GM21576 (cell line): ENCODE data around the gene LMO2.
"Not testable (repeated sequence)": the region's sequence is repeated elsewhere in the genome, so short reads cannot be mapped to it uniquely, and the experiment has no call there.

Source experiments
- ATAC-seq: cut with Tn5 transposase; IDR thresholded peaks from one replicate; pipeline ENCODE4 v1.9.1; 2021; ENCODE audit warnings: mild to moderate bottlenecking, moderate library complexity; ENCODE audit not compliant: unreplicated experiment

LMO2 gene

DNA sequence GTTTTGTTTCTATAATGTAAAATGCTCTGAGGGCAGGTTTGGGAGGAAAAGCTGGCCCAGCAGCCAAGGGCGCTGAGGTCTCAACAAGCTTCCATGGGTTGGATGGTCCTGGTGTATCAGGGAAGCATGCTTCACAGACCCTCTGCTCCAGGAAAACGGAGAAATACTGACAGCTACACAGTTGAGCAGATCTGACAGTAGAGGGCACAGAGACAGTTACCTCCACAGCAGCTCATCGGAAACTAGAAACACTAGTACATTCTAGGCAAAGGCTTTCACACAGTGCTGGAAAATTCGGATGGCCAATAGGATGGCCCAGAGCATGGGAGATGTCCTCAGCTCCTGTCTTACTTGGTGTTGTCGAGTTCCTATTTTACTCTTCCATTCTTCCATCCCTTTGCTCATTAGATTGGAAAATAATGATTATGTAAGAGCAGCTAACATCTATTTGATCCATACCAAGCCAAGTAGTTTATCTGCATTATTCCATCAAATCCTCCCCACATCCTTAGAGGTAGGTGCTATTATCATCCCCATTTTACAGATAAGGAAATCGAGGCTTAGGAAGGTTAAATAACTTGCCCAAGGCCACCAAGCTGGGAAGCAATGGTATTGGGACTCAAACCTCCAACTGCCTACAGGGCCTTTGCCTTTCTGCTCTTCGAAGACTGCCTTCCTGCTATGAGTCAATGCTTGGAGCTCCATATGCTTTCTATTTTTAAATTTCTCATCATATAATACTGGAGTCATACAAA is 28.3 kb downstream of the LMO2 start:
- ATAC-seq, result no peak

DNA sequence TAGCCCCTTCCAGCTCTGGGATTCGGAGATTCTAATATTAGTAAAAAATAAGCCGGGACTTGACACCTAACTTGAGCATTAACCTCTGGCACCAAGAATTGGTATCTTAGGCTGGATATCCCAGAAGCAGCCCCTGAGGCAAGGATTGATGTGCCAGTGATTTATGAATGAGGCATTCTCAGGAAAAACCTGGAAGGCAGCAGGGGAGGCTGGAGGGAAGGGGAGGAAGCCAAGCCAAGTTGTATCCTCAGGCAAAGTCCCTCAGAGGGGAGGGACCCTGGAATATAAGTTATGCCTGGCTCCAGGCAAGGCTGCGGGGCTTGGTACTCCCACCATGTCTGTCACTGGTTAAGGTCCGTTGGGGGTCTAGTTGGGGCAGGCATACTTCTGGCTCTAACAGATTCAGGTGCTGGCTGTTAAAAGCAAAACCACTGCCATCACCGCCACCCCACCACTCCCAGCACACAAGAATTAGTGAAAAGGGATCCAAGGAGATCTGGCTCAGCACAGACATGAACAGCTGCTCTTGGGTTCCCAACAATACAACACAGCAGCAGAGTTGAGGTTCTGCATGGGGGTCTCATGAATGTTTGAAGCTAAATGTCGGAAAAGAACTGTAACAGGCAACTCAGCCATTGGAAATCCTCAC is 29.8 kb downstream of the LMO2 start:
- no peak for ATAC-seq

GRCh38 chr11:33861386-33861785 is 30.5 kb downstream of the LMO2 start:
- ATAC-seq, result no peak

DNA sequence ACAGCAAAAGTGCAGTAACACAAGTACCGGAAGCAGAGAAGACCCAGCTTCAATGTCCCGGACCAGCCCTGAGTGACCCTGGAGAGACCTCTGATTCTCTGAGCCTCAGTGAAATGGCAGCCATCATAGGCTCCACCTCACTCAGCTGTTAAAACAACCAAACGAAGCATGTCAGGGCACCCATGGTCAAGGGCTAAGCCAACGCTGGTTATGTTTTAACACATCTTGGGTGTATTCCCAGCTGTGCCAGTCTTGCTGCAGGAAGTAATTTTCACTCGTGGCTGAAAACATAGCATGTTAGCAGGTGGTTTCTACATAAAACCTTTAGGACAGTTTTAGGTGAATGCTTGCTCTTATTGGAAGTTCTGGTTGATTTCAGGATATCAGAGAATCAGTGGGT is 30.9 kb downstream of the LMO2 start:
- ATAC-seq, result no peak

- ATAC-seq, result no peak
These were observed 32.6 kb downstream of the LMO2 start for GRCh38 chr11:33859306-33859705.

- peak; percentile 68 for ATAC-seq
These were observed 33.9 kb downstream of the LMO2 start for GRCh38 chr11:33857933-33858371.

DNA sequence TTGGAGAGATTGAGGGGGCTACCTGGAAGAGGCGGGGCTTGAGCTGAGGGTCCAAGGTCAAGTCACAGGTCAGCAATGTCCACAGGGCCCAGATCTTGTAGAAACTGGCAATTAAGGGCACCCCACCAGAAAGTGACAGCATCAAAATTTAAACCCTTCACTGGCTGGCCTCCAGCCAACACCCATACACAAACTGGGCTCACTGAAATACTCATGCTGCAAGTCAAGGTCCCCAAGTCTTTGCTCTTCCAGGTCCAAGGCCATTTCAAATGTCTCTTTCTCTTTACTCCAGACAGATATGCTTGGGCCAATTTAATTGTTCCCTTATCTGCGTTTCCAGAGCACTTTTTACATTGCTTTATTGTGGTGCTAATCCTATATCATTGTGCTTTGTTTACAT is 36.4 kb downstream of the LMO2 start:
- ATAC-seq, result no peak

GRCh38 chr11:33848717-33849390 is 43.0 kb downstream of the LMO2 start:
- ATAC-seq, result no peak

DNA sequence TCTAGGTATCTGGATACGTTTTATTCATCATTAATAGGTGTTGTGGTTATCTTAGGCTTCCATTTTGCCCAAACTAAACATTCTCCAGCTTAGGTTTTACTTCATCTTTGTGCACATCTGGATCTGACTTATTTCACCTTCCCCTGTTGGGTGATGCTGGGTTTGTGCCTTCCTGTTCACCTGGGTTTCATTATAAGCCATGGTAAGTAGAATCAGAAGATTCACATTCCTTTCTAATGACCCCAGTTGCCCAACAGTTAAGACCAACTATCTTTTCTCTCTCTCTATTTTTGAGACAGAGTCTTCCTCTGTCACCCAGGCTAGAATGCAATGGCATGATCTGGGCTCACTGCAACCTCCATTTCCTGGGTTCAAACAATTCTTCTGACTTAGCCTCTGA is 44.6 kb downstream of the LMO2 start:
- no peak for ATAC-seq

DNA sequence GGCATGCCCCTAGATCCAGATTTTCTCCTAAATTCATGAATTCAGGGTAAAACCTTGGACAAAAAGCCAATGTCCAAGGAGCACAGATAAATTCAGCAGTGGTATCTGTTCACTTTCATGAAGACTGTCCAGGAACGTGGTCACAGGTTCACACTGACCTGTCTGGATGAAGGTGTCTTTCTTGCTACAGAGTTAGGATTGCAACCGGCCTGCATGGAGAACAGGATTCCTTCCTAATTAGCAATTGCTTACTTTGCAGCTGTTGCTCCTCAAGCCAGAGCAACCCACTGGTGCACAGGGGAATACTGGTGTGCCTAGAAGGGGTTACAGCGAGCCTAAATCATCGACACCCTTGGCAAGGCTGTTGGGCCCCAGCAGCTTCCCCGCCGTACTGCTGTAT is 47.6 kb downstream of the LMO2 start:
- no peak for ATAC-seq

DNA sequence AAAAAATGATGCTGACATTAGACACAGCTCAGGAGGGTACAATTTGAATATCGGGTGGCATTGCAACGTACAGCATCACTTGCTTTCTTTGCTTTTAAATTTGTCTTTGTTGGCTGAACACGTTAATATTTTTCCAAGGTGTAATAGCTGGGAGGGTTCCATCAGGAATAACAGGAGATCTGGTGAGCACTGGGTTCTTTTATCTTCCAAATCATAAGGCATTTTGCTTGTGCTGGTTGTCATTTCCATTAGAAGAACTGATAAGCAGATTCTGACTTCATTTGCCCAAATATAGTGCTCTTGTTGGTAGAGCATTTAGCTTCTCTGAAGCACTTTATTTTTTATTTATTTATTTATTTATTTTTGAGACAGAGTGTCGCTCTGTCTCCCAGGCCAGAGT is 48.9 kb downstream of the LMO2 start:
- ATAC-seq, result no peak

GRCh38 chr11:33842236-33842915 is 49.5 kb downstream of the LMO2 start:
- no peak for ATAC-seq

DNA sequence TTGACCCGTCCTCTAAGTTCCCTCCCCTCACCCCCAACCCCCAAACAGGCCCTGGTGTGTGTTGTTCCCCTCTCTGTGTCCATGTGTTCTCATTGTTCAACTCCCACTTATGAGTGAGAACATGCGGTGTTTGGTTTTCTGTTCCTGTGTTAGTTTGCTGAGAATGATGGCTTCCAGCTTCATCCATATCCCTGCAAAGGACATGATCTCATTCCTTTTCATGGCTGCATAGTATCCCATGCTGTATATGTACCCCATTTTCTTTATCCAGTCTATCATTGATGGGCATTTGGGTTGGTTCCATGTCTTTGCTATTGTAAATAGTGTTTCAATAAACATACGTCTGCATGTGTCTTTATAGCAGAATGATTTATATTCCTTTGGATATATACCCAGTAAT is 53.6 kb downstream of the LMO2 start:
- ATAC-seq, result not testable (repeated sequence)

- not testable (repeated sequence) for ATAC-seq
These were observed 54.5 kb downstream of the LMO2 start for GRCh38 chr11:33837334-33837733.

DNA sequence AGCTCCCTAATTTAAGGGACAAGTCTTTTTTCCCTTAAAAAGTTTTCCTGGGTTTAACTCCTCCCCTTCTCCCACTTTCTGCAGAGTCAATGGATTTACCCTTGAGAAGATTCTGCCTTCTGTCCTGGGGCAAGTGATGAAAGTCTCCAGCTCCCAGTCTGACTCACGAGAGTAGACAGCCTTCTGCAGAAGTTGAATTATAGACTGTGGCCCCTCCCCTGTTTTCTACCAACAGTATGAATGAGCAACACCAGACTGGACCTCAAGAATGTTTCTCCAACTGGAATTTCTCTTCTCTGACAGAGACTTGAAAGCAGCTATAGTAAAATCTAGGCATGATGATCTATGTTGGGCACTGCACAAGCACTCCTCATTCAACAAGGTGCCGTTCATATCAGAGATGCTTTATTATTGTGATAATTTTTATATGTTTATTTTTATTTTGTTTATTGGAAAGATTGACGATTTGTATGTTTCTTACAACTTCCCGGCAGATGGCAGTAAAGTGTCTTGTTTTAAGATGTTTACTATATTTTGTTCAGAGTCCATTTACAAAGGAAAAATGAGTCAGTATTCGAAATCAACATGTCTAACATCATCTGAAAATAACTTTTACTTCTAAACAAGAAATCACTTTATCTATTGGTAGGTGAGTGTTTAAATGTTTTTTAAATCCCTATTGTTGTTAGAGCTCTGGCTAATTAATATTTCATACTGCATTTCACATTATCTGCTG is 56.6 kb downstream of the LMO2 start:
- ATAC-seq, result no peak

- no peak for ATAC-seq
These were observed 59.2 kb downstream of the LMO2 start for GRCh38 chr11:33832676-33833075.

- no peak for ATAC-seq
These were observed 60.8 kb downstream of the LMO2 start for GRCh38 chr11:33830903-33831648.

- no peak for ATAC-seq
These were observed 62.3 kb downstream of the LMO2 start for GRCh38 chr11:33829430-33830141.

- no peak for ATAC-seq
These were observed 63.1 kb downstream of the LMO2 start for GRCh38 chr11:33828604-33829429.
